CD1c-positive myeloid dendritic cell (primary cell): ENCODE results near the gene KBTBD4.

Source experiments
- DNase-seq: peaks from one replicate; pipeline ENCODE4 v3.0.0-alpha.2; 2016; ENCODE audit errors: extremely low spot score

The KBTBD4 gene

GRCh38 chr11:47578524-47579494 is at the start of gene KBTBD4, which contains the start of gene NDUFS3:
TSS of gene KBTBD4 (minus strand) at chr11:47578970. CDS start at chr11:47578951, 19 bp downstream.
TSS of gene NDUFS3 (plus strand) at chr11:47579074. CDS start at chr11:47579092, 18 bp downstream.
- DNase-seq: peak; percentile 94

- no peak for DNase-seq
Observed at GRCh38 chr11:47628026-47628425, 49.3 kb upstream of the KBTBD4 start.

GRCh38 chr11:47626234-47626633 is 47.5 kb upstream of the KBTBD4 start:
- DNase-seq: no peak

- no peak for DNase-seq
Observed at GRCh38 chr11:47620836-47621378, 42.1 kb upstream of the KBTBD4 start.

- DNase-seq: no peak
Observed at GRCh38 chr11:47617417-47617809, 38.6 kb upstream of the KBTBD4 start.

- DNase-seq: peak; percentile 57
Observed at GRCh38 chr11:47616726-47617416, 38.1 kb upstream of the KBTBD4 start.

- no peak for DNase-seq
Observed at GRCh38 chr11:47615249-47615648, 36.5 kb upstream of the KBTBD4 start.

- peak; percentile 61 for DNase-seq
Observed at GRCh38 chr11:47611348-47611794, 32.6 kb upstream of the KBTBD4 start.

GRCh38 chr11:47609675-47610074 is 30.9 kb upstream of the KBTBD4 start:
- DNase-seq: no peak

GRCh38 chr11:47607380-47607779 is 28.6 kb upstream of the KBTBD4 start:
- no peak for DNase-seq

- DNase-seq: no peak
Observed at GRCh38 chr11:47606731-47607130, 28.0 kb upstream of the KBTBD4 start.

- DNase-seq: no peak
Observed at GRCh38 chr11:47605921-47606320, 27.2 kb upstream of the KBTBD4 start.

- DNase-seq: no peak
Observed at GRCh38 chr11:47603295-47603694, 24.5 kb upstream of the KBTBD4 start.

- DNase-seq: no peak
Observed at GRCh38 chr11:47599902-47600301, 21.1 kb upstream of the KBTBD4 start.

- DNase-seq: no peak
Observed at GRCh38 chr11:47595967-47596366, 17.2 kb upstream of the KBTBD4 start.

GRCh38 chr11:47595029-47595428 is 16.3 kb upstream of the KBTBD4 start:
- DNase-seq: no peak

- no peak for DNase-seq
Observed at GRCh38 chr11:47593934-47594855, 15.4 kb upstream of the KBTBD4 start, which contains the start of gene C1QTNF4. TSS of gene C1QTNF4 (minus strand) at chr11:47594411. CDS start at chr11:47590810, 3,601 bp downstream.

- DNase-seq: no peak
Observed at GRCh38 chr11:47593492-47593933, 14.7 kb upstream of the KBTBD4 start.

- DNase-seq: no peak
Observed at GRCh38 chr11:47592970-47593369, 14.2 kb upstream of the KBTBD4 start.

- DNase-seq: no peak
Observed at GRCh38 chr11:47592251-47592650, 13.5 kb upstream of the KBTBD4 start.

GRCh38 chr11:47591764-47592163 is 13.0 kb upstream of the KBTBD4 start:
- no peak for DNase-seq
